Lung (tissue), 12 donors: Measurements from ENCODE around the gene FAM13B. TPM values are rescaled to one million over a fixed set of nuclear protein-coding genes. Genes with fewer than 3 reads are reported as not detected.

ENCODE experiments used
- ATAC-seq: fragments of 200-7000 bp; cut with Tn5 transposase; one replicate; pipeline ENCODE4 v1.9.1; 2020; ENCODE audit warnings: moderate number of reproducible peaks; ENCODE audit not compliant: insufficient read depth, low FRiP score
- DNase-seq, 3 donors: peaks; one replicate each; pipeline ENCODE4 v3.0.0-alpha.2; 2013 to 2017
- H3K27ac ChIP-seq, 2 donors: one replicate each; pipeline ENCODE4 v1.5.1; 2013; ENCODE audit warnings: mild to moderate bottlenecking in 2 of 2, moderate library complexity in 2 of 2, control low read depth in 1 of 2, inconsistent platforms in 1 of 2, low read depth in 1 of 2, low read length in 1 of 2
- H3K27me3 ChIP-seq, 3 donors: one replicate each; pipeline ENCODE4 v1.5.1; 2013; ENCODE audit warnings: low read length in 2 of 3; ENCODE audit not compliant: control insufficient read depth in 3 of 3, insufficient read depth in 3 of 3
- H3K36me3 ChIP-seq, 4 donors: one replicate each; pipeline ENCODE4 v1.5.1; 2013; ENCODE audit warnings: low read length in 4 of 4, mild to moderate bottlenecking in 1 of 4, moderate library complexity in 1 of 4; ENCODE audit not compliant: control insufficient read depth in 4 of 4, insufficient read depth in 4 of 4
- H3K4me1 ChIP-seq, 5 donors: one replicate each; pipeline ENCODE4 v1.5.1; 2013; ENCODE audit warnings: low read length in 5 of 5, mild to moderate bottlenecking in 2 of 5, moderate library complexity in 1 of 5; ENCODE audit not compliant: control insufficient read depth in 5 of 5, insufficient read depth in 5 of 5
- H3K4me3 ChIP-seq: one replicate; pipeline ENCODE4 v1.5.1; 2013; ENCODE audit warnings: mild to moderate bottlenecking, control low read depth, moderate library complexity
- H3K9ac ChIP-seq, 2 donors: one replicate each; pipeline ENCODE4 v1.5.1; 2013; ENCODE audit warnings: low read length in 2 of 2, control low read depth in 1 of 2; ENCODE audit not compliant: insufficient read depth in 1 of 2
- H3K9me3 ChIP-seq, 4 donors: one replicate each; pipeline ENCODE4 v1.5.1; 2013; ENCODE audit warnings: low read length in 3 of 4, mild to moderate bottlenecking in 1 of 4, moderate library complexity in 1 of 4; ENCODE audit not compliant: control insufficient read depth in 4 of 4, insufficient read depth in 3 of 4
- WGBS, 2 donors: extraction: QIAGEN DNeasy Blood & Tissue Kit; methylation state at CpG; one replicate each; pipeline ENCODE4 v1.1.7; 2013; 5-methylcytosine and 5-hydroxymethylcytosine counted together
- polyA plus RNA-seq, 2 donors: library from polyadenylated mRNA; stranded (reverse); fragments of 200-250 nt; gene quantifications; one replicate each; pipeline ENCODE4 v1.2.1, GENCODE V29; 2013
- total RNA-seq, 2 donors: library from RNA; depleted of rRNA in 1 of 2; stranded (reverse); fragments of >200 nt in 1 of 2; gene quantifications; one replicate each; pipeline ENCODE4 v1.2.1, GENCODE V29; 2014 to 2021
- TF ChIP-seq, protein P1 (sequence below): IDR thresholded peaks from 2 replicates; pipeline ENCODE4 v1.5.1; 2012; ENCODE audit warnings: mild to moderate bottlenecking; ENCODE audit errors: control extremely low read depth, extremely low read depth
- donor health status: control.
- donor health status: control.
- donor health status: Bipolar disorder and iron deficiency.
- donor health status: healthy.
- donor health status: DM: yes; HTN: yes; CAD: no.

FAM13B gene
- total and polyA plus RNA-seq, 4 donors = 7.6 to 63.6 (median 23.4) TPM

DNA sequence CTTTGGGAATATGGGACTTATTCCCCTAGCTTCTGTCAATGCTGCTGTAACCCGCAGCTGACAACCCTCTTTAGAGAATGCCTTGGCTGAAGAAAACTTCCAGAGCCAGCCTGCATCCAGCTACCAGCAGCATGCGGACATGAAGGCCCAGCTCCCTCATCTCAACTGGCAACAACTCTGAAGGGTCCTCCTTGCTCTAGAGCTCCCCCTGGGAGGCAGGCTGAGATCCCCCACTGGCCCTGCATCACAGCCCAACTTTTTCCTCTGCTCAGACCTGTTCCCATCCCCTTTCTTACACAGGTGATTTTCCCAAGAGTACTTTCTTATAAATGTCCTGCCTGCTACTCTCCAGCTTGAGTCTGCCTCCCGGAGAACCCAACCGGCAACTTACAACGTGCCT, 32.2 kb upstream of the FAM13B start:
- Histone ChIP-seq H3K27ac (no peak overlapping the region), H3K4me3 (no peak overlapping the region), H3K36me3 (no peaks in the 10 kb centered on the region), H3K9me3 (no peaks in the 10 kb centered on the region), H3K27me3 (no peaks in the 10 kb centered on the region), H3K9ac (no peak overlapping the region), H3K4me1 (no peaks in the 10 kb centered on the region)
- DNase-seq (no peak), ATAC-seq (no peak)
- TF ChIP-seq, protein P1, sequence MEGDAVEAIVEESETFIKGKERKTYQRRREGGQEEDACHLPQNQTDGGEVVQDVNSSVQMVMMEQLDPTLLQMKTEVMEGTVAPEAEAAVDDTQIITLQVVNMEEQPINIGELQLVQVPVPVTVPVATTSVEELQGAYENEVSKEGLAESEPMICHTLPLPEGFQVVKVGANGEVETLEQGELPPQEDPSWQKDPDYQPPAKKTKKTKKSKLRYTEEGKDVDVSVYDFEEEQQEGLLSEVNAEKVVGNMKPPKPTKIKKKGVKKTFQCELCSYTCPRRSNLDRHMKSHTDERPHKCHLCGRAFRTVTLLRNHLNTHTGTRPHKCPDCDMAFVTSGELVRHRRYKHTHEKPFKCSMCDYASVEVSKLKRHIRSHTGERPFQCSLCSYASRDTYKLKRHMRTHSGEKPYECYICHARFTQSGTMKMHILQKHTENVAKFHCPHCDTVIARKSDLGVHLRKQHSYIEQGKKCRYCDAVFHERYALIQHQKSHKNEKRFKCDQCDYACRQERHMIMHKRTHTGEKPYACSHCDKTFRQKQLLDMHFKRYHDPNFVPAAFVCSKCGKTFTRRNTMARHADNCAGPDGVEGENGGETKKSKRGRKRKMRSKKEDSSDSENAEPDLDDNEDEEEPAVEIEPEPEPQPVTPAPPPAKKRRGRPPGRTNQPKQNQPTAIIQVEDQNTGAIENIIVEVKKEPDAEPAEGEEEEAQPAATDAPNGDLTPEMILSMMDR = no peak
- 81 to 82% methylated on average over 5 of the region's 5 CpGs for WGBS, 2 donors

DNA sequence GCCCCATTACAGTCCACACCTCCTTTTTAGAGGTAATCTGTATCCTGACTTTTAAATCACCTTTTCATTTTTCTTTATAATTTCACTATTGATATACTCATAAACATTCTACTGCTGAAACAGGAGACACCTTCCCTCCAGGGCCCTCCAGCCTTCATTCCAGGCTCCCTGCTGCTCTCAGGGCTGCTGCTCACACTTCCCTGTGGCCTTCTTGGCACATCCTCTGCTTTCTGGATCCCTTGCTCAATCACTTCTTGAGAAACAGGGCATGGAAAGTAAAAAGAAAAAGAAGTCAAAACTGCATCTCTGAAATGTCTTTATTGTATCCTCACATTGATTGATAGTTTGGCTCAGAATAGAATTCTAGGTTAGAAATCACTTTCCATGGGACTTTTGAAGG, 31.6 kb upstream of the FAM13B start:
- DNase-seq = no peak
- H3K4me1 ChIP-seq = no peaks in the 10 kb centered on the region
- H3K9me3 ChIP-seq = no peaks in the 10 kb centered on the region
- H3K27me3 ChIP-seq = no peaks in the 10 kb centered on the region
- no peak overlapping the region for H3K9ac ChIP-seq
- no peak overlapping the region for H3K4me3 ChIP-seq
- H3K27ac ChIP-seq = no peak overlapping the region
- TF ChIP-seq, protein P1 = no peak
- H3K36me3 ChIP-seq = no peaks in the 10 kb centered on the region
- ATAC-seq = no peak

DNA sequence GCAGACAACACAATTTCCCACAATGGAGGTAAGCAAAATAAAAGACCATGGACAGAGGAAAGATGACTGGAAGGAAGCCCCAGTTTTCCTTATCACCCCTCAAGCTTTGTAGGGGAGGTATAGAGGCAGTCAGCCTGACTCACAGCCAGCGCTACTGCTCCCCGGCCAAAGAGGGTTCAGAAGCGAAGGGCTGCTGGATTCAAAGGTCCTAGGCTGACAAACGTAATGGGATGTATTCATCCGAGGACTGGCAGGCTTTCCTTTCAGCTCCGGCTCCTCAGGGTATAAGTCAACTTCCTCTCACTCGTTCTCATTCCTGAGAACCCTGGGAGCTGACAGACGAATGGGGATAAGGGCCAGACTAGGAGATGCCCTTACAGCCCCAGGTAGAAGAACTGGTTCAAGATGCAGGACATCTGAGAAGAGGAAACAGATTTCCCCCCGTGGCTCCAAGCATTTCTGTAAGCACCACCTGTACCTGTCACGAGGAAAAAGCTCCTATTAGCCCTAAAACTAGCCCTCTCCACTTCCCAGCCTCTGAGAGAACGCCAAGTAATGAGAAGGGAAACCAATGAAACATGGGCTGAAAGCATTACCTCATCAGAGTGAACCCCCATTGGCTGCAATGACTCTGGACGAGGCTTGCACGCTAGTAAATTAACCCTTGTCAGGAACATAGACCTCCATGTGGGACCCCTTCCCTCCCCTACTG, 22.1 kb upstream of the FAM13B start:
- WGBS, 2 donors = 37 to 45% methylated on average over 13 of the region's 13 CpGs
- no peak for ATAC-seq

More for the DNA sequence above, 22.1 kb upstream of the FAM13B start:
- no peaks in the 10 kb centered on the region for H3K36me3 ChIP-seq
- peak in 2 of 3 donors; percentile 15 to 21 for DNase-seq
- H3K9me3 ChIP-seq = no peaks in the 10 kb centered on the region
- H3K27me3 ChIP-seq = no peaks in the 10 kb centered on the region
- H3K9ac ChIP-seq = no peak overlapping the region
- no peak overlapping the region for H3K4me3 ChIP-seq
- no peaks in the 10 kb centered on the region for H3K4me1 ChIP-seq
- H3K27ac ChIP-seq = no peak overlapping the region
- TF ChIP-seq, protein P1 = no peak
